ENCODE data around the gene SLC2A4RG.

DNA sequence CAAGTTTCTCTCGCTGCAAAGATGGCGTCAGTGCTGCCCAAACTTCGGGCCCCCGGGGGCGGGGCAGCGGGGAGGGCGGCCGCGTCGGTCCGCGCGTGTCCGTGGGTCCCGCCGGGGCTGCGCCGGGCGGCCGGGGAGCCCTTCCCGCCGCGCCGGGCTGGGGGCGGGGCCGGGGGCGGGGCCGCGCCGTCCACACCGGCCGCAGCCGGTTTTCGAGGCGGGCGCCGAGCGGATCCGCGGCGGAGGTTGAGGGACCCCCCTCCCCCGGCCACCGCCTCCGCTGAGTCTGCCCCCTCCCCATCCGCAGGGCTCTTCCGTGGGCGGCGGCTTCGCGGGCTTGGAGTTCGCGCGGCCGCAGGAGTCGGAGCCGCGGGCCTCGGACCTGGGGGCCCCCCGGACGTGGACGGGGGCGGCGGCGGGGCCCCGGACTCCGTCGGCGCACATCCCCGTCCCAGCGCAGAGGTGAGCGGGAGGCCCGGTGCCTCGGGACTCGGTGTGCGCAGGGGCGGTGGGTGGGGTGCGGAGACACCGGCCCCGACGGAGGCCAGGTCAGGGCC, 572 bp downstream of the SLC2A4RG start:
- TF ChIP-seq, protein P1, sequence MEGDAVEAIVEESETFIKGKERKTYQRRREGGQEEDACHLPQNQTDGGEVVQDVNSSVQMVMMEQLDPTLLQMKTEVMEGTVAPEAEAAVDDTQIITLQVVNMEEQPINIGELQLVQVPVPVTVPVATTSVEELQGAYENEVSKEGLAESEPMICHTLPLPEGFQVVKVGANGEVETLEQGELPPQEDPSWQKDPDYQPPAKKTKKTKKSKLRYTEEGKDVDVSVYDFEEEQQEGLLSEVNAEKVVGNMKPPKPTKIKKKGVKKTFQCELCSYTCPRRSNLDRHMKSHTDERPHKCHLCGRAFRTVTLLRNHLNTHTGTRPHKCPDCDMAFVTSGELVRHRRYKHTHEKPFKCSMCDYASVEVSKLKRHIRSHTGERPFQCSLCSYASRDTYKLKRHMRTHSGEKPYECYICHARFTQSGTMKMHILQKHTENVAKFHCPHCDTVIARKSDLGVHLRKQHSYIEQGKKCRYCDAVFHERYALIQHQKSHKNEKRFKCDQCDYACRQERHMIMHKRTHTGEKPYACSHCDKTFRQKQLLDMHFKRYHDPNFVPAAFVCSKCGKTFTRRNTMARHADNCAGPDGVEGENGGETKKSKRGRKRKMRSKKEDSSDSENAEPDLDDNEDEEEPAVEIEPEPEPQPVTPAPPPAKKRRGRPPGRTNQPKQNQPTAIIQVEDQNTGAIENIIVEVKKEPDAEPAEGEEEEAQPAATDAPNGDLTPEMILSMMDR (IDR thresholded peaks at IDR 0.05 in 2 of 3, conservative IDR thresholded peaks at IDR 0.05 in 1 of 3; ENCODE audit: borderline replicate concordance in 1 of 3, insufficient read depth in 1 of 3, low read depth in 2 of 3, low read length in 2 of 3), result no peak
- TF ChIP-seq, protein P2, sequence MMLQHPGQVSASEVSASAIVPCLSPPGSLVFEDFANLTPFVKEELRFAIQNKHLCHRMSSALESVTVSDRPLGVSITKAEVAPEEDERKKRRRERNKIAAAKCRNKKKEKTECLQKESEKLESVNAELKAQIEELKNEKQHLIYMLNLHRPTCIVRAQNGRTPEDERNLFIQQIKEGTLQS (IDR thresholded peaks at IDR 0.05), result no peak
- TF ChIP-seq JUND (IDR thresholded peaks at IDR 0.05) (no peak), ZFX (IDR thresholded peaks at IDR 0.05) (no peak), YY1 (IDR thresholded peaks at IDR 0.05; ENCODE audit: extremely low read depth, insufficient replicate concordance, low read depth, low read length) (no peak)

Measured in HCT116 (cell line).